ENCODE measurements around the gene FGR. TPM values are rescaled to one million over a fixed set of nuclear protein-coding genes. Genes with fewer than 3 reads are reported as not detected.

Gene FGR
- total and polyA plus RNA-seq, 2 of the 13 experiments (the other 11 are each of a cell fraction or from before 2014, with no cell fraction given), result not detected

- TF ChIP-seq ATF1 (CRISPR knock-in tag; IDR thresholded peaks at IDR 0.05) (0 out of 2 replicates have a peak, but pooled peaks have one; percentile 22), ZNF660 (CRISPR knock-in tag; IDR thresholded peaks at IDR 0.05; ENCODE audit: borderline replicate concordance, low read depth) (no peak), ZNF777 (CRISPR knock-in tag; IDR thresholded peaks at IDR 0.05) (peak; percentile 93), MAF1 (CRISPR knock-in tag; IDR thresholded peaks at IDR 0.05; ENCODE audit: borderline replicate concordance) (no peak), ZNF782 (CRISPR knock-in tag; IDR thresholded peaks at IDR 0.05; ENCODE audit: borderline replicate concordance) (no peak), ZNF768 (CRISPR knock-in tag; IDR thresholded peaks at IDR 0.05) (no peak), TAF1 (CRISPR knock-in tag; IDR thresholded peaks at IDR 0.05) (no peak), EP300 (IDR thresholded peaks at IDR 0.05; ENCODE audit: low read depth in 2 of 2, low read length in 2 of 2) (no peak), EP300 (CRISPR knock-in tag; IDR thresholded peaks at IDR 0.05; ENCODE audit: borderline replicate concordance) (no peak), NKX3-1 (CRISPR knock-in tag; IDR thresholded peaks at IDR 0.05) (no peak), PAF1 (CRISPR knock-in tag; IDR thresholded peaks at IDR 0.05) (no peak), THAP11 (CRISPR knock-in tag; IDR thresholded peaks at IDR 0.05) (peak; percentile 56), GABPB1 (CRISPR knock-in tag; IDR thresholded peaks at IDR 0.05) (peak; percentile 78), ZNF260 (CRISPR knock-in tag; IDR thresholded peaks at IDR 0.05; ENCODE audit: borderline replicate concordance, low read depth) (no peak), MEIS1 (CRISPR knock-in tag; IDR thresholded peaks at IDR 0.05; ENCODE audit: borderline replicate concordance) (no peak), ZNF646 (CRISPR knock-in tag; IDR thresholded peaks at IDR 0.05) (no peak), ZNF468 (CRISPR knock-in tag; IDR thresholded peaks at IDR 0.05) (no peak), ZNF747 (CRISPR knock-in tag; IDR thresholded peaks at IDR 0.05; ENCODE audit: borderline replicate concordance) (no peak), ZNF670 (CRISPR knock-in tag; IDR thresholded peaks at IDR 0.05; ENCODE audit: borderline replicate concordance) (no peak)
- TF ChIP-seq, protein P1, sequence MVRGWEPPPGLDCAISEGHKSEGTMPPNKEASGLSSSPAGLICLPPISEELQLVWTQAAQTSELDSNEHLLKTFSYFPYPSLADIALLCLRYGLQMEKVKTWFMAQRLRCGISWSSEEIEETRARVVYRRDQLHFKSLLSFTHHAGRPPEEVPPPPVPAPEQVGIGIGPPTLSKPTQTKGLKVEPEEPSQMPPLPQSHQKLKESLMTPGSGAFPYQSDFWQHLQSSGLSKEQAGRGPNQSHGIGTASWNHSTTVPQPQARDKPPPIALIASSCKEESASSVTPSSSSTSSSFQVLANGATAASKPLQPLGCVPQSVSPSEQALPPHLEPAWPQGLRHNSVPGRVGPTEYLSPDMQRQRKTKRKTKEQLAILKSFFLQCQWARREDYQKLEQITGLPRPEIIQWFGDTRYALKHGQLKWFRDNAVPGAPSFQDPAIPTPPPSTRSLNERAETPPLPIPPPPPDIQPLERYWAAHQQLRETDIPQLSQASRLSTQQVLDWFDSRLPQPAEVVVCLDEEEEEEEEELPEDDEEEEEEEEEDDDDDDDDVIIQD (CRISPR knock-in tag; IDR thresholded peaks at IDR 0.05; ENCODE audit: low read depth), result peak; percentile 23; the same call in 1 of the 2 replicates
- TF ChIP-seq, protein P2, sequence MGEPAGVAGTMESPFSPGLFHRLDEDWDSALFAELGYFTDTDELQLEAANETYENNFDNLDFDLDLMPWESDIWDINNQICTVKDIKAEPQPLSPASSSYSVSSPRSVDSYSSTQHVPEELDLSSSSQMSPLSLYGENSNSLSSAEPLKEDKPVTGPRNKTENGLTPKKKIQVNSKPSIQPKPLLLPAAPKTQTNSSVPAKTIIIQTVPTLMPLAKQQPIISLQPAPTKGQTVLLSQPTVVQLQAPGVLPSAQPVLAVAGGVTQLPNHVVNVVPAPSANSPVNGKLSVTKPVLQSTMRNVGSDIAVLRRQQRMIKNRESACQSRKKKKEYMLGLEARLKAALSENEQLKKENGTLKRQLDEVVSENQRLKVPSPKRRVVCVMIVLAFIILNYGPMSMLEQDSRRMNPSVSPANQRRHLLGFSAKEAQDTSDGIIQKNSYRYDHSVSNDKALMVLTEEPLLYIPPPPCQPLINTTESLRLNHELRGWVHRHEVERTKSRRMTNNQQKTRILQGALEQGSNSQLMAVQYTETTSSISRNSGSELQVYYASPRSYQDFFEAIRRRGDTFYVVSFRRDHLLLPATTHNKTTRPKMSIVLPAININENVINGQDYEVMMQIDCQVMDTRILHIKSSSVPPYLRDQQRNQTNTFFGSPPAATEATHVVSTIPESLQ (CRISPR knock-in tag; conservative IDR thresholded peaks at IDR 0.05), result no peak
These were observed 24.7 kb upstream of the FGR start (continued) for GRCh38 chr1:27659497-27660299.
